Measurements from ENCODE around the gene CNST.

The CNST gene

DNA sequence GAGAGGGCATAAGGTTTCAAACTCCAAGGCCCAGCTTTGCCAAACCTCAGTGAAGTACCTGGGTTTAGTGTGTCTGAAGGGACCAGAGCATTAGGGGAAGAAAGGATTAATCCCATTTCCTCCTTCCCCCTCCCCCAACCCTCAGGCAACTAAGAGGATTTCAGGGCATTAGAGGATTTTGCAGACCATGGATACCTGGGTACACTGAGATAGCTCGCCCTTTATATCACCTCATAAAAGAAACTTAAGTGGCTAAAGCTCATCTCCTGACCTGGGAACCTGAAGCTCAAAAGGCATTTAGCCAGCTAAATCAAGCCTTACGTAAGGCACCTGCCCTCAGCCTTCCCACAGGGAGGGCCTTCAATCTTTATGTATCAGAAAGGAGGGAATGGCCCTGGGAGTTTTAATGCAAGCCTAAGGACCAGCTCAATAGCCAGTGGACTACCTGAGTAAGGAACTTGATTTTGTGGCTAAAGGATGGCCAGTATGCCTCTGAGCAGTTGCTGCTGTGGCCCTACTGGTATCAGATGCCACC is 32.8 kb upstream of the CNST start:
- H3K27me3 ChIP-seq: no peaks in the 10 kb centered on the region
- H3K36me3 ChIP-seq: no peaks in the 10 kb centered on the region
- H3K9me3 ChIP-seq: no peaks in the 10 kb centered on the region; the same call in 1 of the 2 replicates
- no peak overlapping the region for H3K4me3 ChIP-seq (ENCODE audit: low read depth, low read length)
- DNase-seq: no peak
- H3K4me1 ChIP-seq: no peaks in the 10 kb centered on the region
- TF ChIP-seq, protein P1, sequence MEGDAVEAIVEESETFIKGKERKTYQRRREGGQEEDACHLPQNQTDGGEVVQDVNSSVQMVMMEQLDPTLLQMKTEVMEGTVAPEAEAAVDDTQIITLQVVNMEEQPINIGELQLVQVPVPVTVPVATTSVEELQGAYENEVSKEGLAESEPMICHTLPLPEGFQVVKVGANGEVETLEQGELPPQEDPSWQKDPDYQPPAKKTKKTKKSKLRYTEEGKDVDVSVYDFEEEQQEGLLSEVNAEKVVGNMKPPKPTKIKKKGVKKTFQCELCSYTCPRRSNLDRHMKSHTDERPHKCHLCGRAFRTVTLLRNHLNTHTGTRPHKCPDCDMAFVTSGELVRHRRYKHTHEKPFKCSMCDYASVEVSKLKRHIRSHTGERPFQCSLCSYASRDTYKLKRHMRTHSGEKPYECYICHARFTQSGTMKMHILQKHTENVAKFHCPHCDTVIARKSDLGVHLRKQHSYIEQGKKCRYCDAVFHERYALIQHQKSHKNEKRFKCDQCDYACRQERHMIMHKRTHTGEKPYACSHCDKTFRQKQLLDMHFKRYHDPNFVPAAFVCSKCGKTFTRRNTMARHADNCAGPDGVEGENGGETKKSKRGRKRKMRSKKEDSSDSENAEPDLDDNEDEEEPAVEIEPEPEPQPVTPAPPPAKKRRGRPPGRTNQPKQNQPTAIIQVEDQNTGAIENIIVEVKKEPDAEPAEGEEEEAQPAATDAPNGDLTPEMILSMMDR (IDR thresholded peaks at IDR 0.05; ENCODE audit: low read depth, low read length): no peak

DNA sequence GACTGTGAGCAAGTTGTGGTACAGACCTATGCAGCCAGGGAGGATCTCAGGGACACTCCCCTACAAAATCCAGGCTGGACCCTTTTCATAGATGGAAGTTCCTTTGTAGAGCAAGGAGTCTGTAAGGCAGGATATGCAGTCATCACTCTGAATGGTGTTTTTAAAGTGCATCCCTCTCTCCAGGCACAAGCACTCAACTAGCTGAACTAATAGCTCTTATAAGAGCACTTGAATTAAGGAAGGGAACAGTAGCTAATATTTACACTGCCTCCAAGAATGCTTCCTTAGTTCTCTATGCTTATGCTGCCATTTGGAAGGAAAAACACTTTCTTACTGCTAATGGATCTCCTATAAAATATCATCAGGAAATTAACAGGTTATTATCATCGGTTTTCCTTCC is 32.1 kb upstream of the CNST start:
- TF ChIP-seq, protein P1 (IDR thresholded peaks at IDR 0.05; ENCODE audit: low read depth, low read length): no peak
- Histone ChIP-seq H3K36me3 (no peaks in the 10 kb centered on the region), H3K9me3 (no peaks in the 10 kb centered on the region; the same call in 1 of the 2 replicates), H3K4me3 (ENCODE audit: low read depth, low read length) (no peak overlapping the region), H3K4me1 (no peaks in the 10 kb centered on the region), H3K27me3 (no peaks in the 10 kb centered on the region)
- DNase-seq: no peak

GRCh38 chr1:246537441-246537840 is 28.8 kb upstream of the CNST start:
- TF ChIP-seq, protein P1 (IDR thresholded peaks at IDR 0.05; ENCODE audit: low read depth, low read length): no peak
- Histone ChIP-seq H3K36me3 (peaks cover 9% of the 10 kb centered on the region), H3K27me3 (no peaks in the 10 kb centered on the region), H3K4me1 (no peaks in the 10 kb centered on the region), H3K9me3 (no peaks in the 10 kb centered on the region), H3K4me3 (ENCODE audit: low read depth, low read length) (no peak overlapping the region)
- no peak for DNase-seq

- no peak for DNase-seq
- Histone ChIP-seq H3K4me3 (ENCODE audit: low read depth, low read length) (no peak overlapping the region), H3K36me3 (peaks cover 11% of the 10 kb centered on the region), H3K27me3 (no peaks in the 10 kb centered on the region), H3K4me1 (no peaks in the 10 kb centered on the region), H3K9me3 (no peaks in the 10 kb centered on the region)
- TF ChIP-seq, protein P1 (IDR thresholded peaks at IDR 0.05; ENCODE audit: low read depth, low read length): no peak
These were observed 28.4 kb upstream of the CNST start for GRCh38 chr1:246537887-246538286.

GRCh38 chr1:246540738-246541491 is 25.3 kb upstream of the CNST start:
- TF ChIP-seq, protein P1 (IDR thresholded peaks at IDR 0.05; ENCODE audit: low read depth, low read length): no peak
- H3K9me3 ChIP-seq: no peaks in the 10 kb centered on the region
- no peaks in the 10 kb centered on the region for H3K27me3 ChIP-seq
- H3K4me3 ChIP-seq (ENCODE audit: low read depth, low read length): no peak overlapping the region
- peaks cover 34% of the 10 kb centered on the region for H3K36me3 ChIP-seq
- no peak for DNase-seq
- H3K4me1 ChIP-seq: no peaks in the 10 kb centered on the region

- Histone ChIP-seq H3K36me3 (peaks cover 52% of the 10 kb centered on the region), H3K4me1 (no peaks in the 10 kb centered on the region), H3K27me3 (no peaks in the 10 kb centered on the region), H3K9me3 (no peaks in the 10 kb centered on the region), H3K4me3 (ENCODE audit: low read depth, low read length) (no peak overlapping the region)
- DNase-seq: no peak
- TF ChIP-seq, protein P1 (IDR thresholded peaks at IDR 0.05; ENCODE audit: low read depth, low read length): no peak
These were observed 22.3 kb upstream of the CNST start for GRCh38 chr1:246544001-246544400.
